C4-2B (cell line): ENCODE results near the gene RRAS.

Experiments used
- H3K27ac ChIP-seq: fragments of 450-650 bp; 2 replicates; pipeline ENCODE4 v1.5.1; 2017
- ZFX ChIP-seq: fragments of 450-650 bp; IDR thresholded peaks from 2 replicates; pipeline ENCODE4 v1.6.1; 2017
- TF ChIP-seq, protein P1 (sequence below): fragments of 450-650 bp; conservative IDR thresholded peaks from 2 replicates; pipeline ENCODE4 v1.5.1; 2017; ENCODE audit warnings: mild to moderate bottlenecking

The RRAS gene

DNA sequence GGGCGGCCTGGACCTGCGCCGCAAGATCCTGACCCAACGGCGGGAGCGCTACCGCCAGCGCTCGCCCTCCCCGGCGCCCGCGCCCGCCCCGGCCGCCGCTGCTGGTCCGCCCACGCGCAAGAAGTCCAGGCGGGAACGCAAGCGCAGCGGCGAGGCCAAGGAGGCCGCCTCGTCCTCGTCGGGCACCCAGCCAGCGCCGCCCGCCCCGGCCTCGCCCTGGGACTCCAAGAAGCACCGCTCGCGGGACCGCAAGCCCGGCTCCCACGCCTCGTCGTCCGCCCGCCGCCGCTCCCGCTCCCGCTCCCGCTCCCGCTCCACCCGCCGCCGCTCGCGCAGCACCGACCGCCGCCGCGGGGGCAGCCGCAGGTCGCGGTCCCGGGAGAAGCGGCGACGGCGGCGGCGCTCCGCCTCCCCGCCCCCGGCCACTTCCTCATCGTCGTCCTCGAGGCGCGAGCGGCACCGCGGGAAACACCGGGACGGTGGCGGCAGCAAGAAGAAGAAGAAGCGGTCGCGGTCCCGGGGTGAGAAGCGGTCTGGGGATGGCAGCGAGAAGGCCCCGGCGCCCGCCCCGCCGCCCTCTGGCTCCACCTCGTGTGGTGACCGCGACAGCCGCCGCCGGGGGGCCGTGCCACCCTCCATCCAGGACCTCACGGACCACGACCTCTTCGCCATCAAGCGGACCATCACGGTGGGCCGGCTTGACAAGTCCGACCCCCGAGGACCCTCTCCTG lies 12.0 kb upstream of the RRAS start:
- no peak overlapping the region for H3K27ac ChIP-seq
- TF ChIP-seq, protein P1, sequence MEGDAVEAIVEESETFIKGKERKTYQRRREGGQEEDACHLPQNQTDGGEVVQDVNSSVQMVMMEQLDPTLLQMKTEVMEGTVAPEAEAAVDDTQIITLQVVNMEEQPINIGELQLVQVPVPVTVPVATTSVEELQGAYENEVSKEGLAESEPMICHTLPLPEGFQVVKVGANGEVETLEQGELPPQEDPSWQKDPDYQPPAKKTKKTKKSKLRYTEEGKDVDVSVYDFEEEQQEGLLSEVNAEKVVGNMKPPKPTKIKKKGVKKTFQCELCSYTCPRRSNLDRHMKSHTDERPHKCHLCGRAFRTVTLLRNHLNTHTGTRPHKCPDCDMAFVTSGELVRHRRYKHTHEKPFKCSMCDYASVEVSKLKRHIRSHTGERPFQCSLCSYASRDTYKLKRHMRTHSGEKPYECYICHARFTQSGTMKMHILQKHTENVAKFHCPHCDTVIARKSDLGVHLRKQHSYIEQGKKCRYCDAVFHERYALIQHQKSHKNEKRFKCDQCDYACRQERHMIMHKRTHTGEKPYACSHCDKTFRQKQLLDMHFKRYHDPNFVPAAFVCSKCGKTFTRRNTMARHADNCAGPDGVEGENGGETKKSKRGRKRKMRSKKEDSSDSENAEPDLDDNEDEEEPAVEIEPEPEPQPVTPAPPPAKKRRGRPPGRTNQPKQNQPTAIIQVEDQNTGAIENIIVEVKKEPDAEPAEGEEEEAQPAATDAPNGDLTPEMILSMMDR, result no peak
- no peak for TF ChIP-seq ZFX

DNA sequence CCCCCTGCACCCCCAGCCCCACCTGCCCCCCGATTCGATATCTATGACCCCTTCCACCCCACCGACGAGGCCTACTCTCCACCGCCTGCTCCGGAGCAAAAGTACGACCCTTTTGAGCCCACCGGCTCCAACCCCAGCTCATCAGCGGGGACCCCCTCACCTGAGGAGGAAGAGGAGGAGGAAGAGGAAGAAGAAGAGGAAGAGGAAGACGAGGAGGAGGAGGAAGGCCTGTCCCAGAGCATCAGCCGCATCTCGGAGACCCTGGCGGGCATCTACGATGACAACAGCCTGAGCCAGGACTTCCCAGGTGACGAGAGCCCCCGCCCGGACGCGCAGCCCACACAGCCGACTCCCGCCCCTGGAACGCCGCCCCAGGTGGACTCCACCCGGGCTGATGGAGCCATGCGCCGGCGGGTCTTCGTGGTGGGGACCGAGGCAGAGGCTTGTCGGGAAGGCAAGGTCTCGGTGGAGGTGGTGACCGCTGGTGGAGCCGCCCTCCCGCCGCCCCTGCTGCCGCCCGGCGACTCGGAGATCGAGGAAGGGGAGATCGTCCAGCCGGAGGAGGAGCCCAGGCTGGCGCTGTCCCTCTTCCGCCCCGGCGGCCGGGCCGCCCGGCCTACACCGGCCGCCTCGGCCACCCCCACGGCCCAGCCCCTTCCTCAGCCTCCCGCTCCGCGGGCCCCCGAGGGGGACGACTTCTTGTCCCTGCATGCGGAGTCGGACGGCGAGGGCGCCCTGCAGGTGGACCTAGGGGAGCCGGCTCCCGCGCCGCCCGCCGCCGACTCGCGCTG lies 11.3 kb upstream of the RRAS start:
- no peak for TF ChIP-seq ZFX
- TF ChIP-seq, protein P1, result no peak

DNA sequence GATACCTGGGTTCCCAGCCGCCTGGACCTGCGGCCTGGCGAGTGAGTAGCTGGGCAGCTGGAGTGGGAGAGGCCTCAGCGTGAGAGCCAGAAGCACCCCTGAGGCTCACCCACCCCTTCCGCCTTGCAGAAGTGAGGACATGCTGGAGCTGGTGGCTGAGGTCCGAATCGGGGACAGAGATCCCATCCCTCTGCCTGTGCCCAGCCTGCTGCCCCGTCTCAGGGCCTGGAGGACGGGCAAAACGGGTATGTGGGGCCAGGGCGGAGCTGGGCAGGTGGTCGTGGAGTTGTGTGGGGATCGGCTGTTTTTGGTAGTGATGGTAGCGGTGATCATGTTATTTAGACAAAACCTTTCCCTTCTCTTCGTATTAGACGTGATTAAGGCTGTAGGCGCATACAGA lies 6.6 kb upstream of the RRAS start:
- TF ChIP-seq, protein P1, result no peak
- TF ChIP-seq ZFX, result no peak
- no peak overlapping the region for H3K27ac ChIP-seq

More for the DNA sequence above, 11.3 kb upstream of the RRAS start:
- H3K27ac ChIP-seq, result no peak overlapping the region

DNA sequence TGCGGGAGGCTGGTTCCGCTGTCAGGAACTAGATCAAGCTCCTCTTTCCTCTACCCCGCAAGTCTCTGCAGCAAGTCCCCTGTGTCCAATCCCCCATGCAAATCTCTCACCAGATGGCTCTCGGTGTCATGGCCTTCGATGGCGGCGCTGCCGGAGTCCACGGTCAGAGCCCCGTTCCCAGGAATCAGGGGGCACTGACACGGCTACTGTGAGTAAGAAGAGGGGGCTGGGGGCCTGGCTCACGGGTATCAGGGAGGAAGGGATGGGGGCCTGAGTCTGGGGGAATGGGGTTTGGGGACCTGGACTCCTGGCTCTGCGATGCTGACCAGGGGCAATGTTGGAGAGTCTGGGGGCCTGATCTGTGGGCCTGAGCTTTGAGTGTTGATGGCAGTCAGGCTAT lies 6.1 kb upstream of the RRAS start:
- TF ChIP-seq, protein P1, result no peak
- TF ChIP-seq ZFX, result no peak
- H3K27ac ChIP-seq, result no peak overlapping the region

DNA sequence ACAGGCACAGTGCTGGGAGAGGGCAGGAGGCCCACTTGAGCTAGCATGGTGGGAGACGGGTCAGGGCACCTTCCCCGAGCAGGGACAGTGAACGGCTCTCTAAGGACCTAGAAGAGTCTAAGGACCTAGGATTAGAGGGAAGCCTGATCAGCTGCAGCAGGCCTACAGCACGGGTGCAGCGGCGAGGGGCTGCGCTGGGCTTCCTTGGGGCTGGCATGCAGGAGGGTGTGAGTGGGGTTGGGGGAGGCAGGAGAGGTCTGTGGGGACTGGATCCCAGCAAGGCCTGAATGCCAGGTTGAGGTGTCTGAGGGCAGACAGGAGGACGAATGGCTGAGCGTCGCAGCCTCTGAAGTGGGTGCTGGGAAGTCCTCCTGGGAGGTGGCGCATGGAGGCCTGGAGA lies 5.6 kb upstream of the RRAS start:
- no peak overlapping the region for H3K27ac ChIP-seq

DNA sequence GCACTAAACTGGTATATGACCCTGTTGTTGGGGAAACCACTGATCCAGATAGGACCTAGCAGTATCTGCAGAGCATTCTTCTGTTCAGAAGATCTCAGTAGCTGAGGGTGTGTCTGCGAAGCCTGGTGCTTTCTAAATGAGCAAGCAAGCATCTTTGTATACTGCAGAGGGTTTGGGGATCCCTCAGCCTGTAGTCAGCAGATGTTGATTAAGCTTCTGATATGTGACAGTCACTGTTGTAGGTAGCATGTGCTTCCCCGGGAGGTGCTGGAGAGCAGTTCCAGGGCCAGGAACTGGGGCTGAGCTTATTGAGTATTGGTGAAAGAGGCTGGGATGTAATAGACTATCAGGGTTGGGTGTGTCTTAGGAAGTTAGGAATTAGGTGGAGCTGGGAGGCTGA lies 3.5 kb upstream of the RRAS start:
- TF ChIP-seq, protein P1, result no peak
- no peak for TF ChIP-seq ZFX
- H3K27ac ChIP-seq, result no peak overlapping the region

More for the DNA sequence above, 5.6 kb upstream of the RRAS start:
- TF ChIP-seq, protein P1, result no peak
- TF ChIP-seq ZFX, result no peak

DNA sequence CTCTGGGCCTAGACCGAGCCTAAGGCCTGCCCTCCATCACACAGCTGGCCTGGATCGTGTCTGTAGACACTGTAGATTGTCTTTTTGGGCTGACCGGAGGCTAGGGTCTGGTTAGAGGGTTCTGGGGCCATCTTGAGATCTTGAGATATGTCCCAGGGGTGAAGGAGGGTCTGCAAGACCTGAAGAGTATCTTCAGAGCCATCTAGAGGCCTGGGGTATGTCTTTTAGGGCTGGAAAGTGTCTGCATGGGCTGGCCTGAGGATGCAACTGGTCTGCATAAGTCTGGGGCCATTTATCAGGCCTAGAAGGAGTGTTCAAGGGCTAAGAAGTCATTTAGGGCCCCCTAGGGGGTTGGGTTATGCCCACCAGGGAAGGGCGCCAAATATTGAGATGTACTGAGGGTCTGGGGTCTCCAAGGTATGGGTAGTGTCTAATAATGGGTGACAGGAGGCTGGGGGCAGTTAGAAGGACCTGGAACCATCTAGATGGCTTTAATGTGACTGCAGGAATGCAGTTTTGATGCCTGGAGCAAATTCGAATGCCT lies 2.6 kb upstream of the RRAS start:
- peak overlapping the region; percentile 91 for H3K27ac ChIP-seq
- peak; percentile 34; the same call in 1 of the 2 replicates for TF ChIP-seq ZFX
- TF ChIP-seq, protein P1, result no peak
